K562 (cell line): ENCODE data around the gene RHNO1. TPM values are rescaled to one million over a fixed set of nuclear protein-coding genes. Genes with fewer than 3 reads are reported as not detected.

Source experiments
- ATAC-seq: fragments of 200-7000 bp; cut with Tn5 transposase; 3 replicates; pipeline ENCODE4 v1.9.1; 2020; ENCODE audit warnings: moderate library complexity
- BruUV-seq: library from RNA; stranded (reverse); fragments of 400-500 nt; replicated peaks from 2 replicates; lab custom pipeline; 2021; lab: Mats Ljungman, UMichigan
- CTCF ChIA-PET: fragments of 300-600 bp; formaldehyde crosslinking; extraction: SDS; loops from one replicate; lab custom pipeline; 2021; ENCODE audit warnings: low intra/inter-chr PET ratio; lab: Yijun Ruan, JAX
- POLR2A ChIA-PET: fragments of 300-600, 350-650 bp; sonication (Branson Sonifier 250); formaldehyde crosslinking; extraction: SDS; loops from one replicate; lab custom pipeline; 2021; ENCODE audit warnings: antibody characterized with exemption, inconsistent platforms; lab: Yijun Ruan, JAX
- DNase-seq, 4 experiments: peaks; one replicate each; pipeline versions ENCODE4 v3.0.0 to v3.0.0-alpha.2; 2011 to 2018; ENCODE audit warnings: low spot score in 3 of 4, mixed read lengths in 3 of 4; ENCODE audit errors: extremely low read depth in 1 of 4
- FAIRE-seq: peaks from 2 replicates; lab custom pipeline; 2011; peaks lifted over from hg19 to GRCh38; lab: Jason Lieb, UNC
- H2AFZ ChIP-seq: 2 replicates; pipeline ENCODE4 v1.6.0; 2011; ENCODE audit warnings: low read depth, low read length, control low read depth, inconsistent platforms
- H3K27ac ChIP-seq: fragments of 200-600 bp; 3 replicates; pipeline ENCODE4 v1.8.0; 2011; ENCODE audit warnings: low read depth, mild to moderate bottlenecking, control low read depth, inconsistent platforms, low read length, moderate library complexity, mixed read lengths; ENCODE audit errors: extremely low read depth
- H3K27me3 ChIP-seq, 2 experiments: fragments of 300-600 bp in 1 of 2; 2 replicates in 1 of 2; 3 replicates in 1 of 2; pipeline versions ENCODE4 v1.6.0 to v1.8.0; 2011; ENCODE audit warnings: inconsistent platforms in 2 of 2, low read length in 2 of 2, mild to moderate bottlenecking in 1 of 2, mixed read lengths in 1 of 2, moderate library complexity in 1 of 2; ENCODE audit not compliant: control insufficient read depth in 2 of 2, insufficient read depth in 2 of 2
- H3K36me3 ChIP-seq: fragments of 300-600 bp; 3 replicates; pipeline ENCODE4 v1.8.0; 2011; ENCODE audit warnings: mild to moderate bottlenecking, low read length, inconsistent platforms; ENCODE audit not compliant: control insufficient read depth, insufficient read depth
- H3K4me1 ChIP-seq, 2 experiments: fragments of 200-600 bp in 1 of 2; replicated peaks in 1 of 2; 2 replicates in 1 of 2; 3 replicates in 1 of 2; pipeline versions ENCODE4 v1.5.1 to v1.8.0; 2011; ENCODE audit warnings: inconsistent platforms in 2 of 2, low read length in 2 of 2, mild to moderate bottlenecking in 1 of 2, mixed read lengths in 1 of 2, moderate library complexity in 1 of 2; ENCODE audit not compliant: control insufficient read depth in 2 of 2, insufficient read depth in 2 of 2
- H3K4me2 ChIP-seq: 2 replicates; pipeline ENCODE4 v1.6.1; 2011; ENCODE audit warnings: low read length, control low read depth, inconsistent platforms, mixed read lengths; ENCODE audit not compliant: insufficient read depth
- H3K4me3 ChIP-seq: fragments of 200-600 bp; sonication (generic), shearing (Covaris generic); 2 replicates; pipeline ENCODE4 v1.5.1; 2016; ENCODE audit warnings: control low read depth, inconsistent platforms
- H3K79me2 ChIP-seq: fragments of 200-600 bp; 3 replicates; pipeline ENCODE4 v1.8.0; 2011; ENCODE audit warnings: low read length, inconsistent platforms; ENCODE audit not compliant: control insufficient read depth, insufficient read depth
- H3K9ac ChIP-seq, 2 experiments: 2 replicates each; pipeline versions ENCODE4 v1.6.0 to v1.6.1; 2011; ENCODE audit warnings: low read depth in 2 of 2, low read length in 2 of 2, control low read depth in 1 of 2, inconsistent platforms in 1 of 2, mild to moderate bottlenecking in 1 of 2, mixed read lengths in 1 of 2; ENCODE audit not compliant: insufficient read depth in 1 of 2
- H3K9me1 ChIP-seq: one replicate; pipeline ENCODE4 v1.6.0; 2011; ENCODE audit warnings: inconsistent platforms, mild to moderate bottlenecking, low read length, moderate library complexity; ENCODE audit not compliant: control insufficient read depth, insufficient read depth
- H3K9me3 ChIP-seq: replicated peaks from 2 replicates; pipeline ENCODE4 v1.5.1; 2011; ENCODE audit warnings: low read depth, low read length, inconsistent platforms; ENCODE audit not compliant: control insufficient read depth, insufficient read depth
- H4K20me1 ChIP-seq: replicated peaks from 2 replicates; pipeline ENCODE4 v1.6.1; 2011; ENCODE audit warnings: low read length, inconsistent platforms, mixed read lengths; ENCODE audit not compliant: control insufficient read depth, insufficient read depth
- AFF4 ChIP-seq: sonication (generic); formaldehyde crosslinking; IDR thresholded peaks from 2 replicates; pipeline ENCODE4 v1.8.0; 2023; ENCODE audit warnings: mild to moderate bottlenecking, missing genetic modification reagents
- FOXA3 ChIP-seq, 2 experiments: fragments of 450-650 bp in 1 of 2; sonication (generic) in 1 of 2; formaldehyde crosslinking; IDR thresholded peaks in 1 of 2; conservative IDR thresholded peaks in 1 of 2; 2 replicates each; pipeline versions ENCODE4 v1.4.0 to v1.8.0; 2020 to 2022; ENCODE audit warnings: mild to moderate bottlenecking in 2 of 2, missing genetic modification reagents in 1 of 2
- HMGN3 ChIP-seq: IDR thresholded peaks from 2 replicates; pipeline ENCODE4 v1.6.1; 2011; ENCODE audit warnings: borderline replicate concordance, low read depth, mild to moderate bottlenecking, mixed read lengths, low read length; ENCODE audit not compliant: insufficient read length; ENCODE audit errors: extremely low read depth
- RBM22 ChIP-seq: fragments of 200-400 bp; formaldehyde crosslinking; IDR thresholded peaks from 2 replicates; pipeline ENCODE4 v1.6.1; 2018; ENCODE audit warnings: low read length, low read depth; ENCODE audit not compliant: poor library complexity, severe bottlenecking
- ZNF324 ChIP-seq: fragments of 250-450 bp; sonication (Bioruptor Pico); IDR thresholded peaks from 2 replicates; pipeline ENCODE4 v1.4.0; 2020; ENCODE audit warnings: mild to moderate bottlenecking
- WGBS: fragments of 100-300 bp; shearing (Covaris generic); methylation state at CpG from one replicate; pipeline ENCODE4 v1.1.6; 2016; ENCODE audit warnings: low coverage, mixed read lengths; ENCODE audit not compliant: insufficient coverage; ENCODE audit errors: missing lambda C conversion rate; 5-methylcytosine and 5-hydroxymethylcytosine counted together
- in situ Hi-C: fragments of 300-500 bp; cut with MboI; formaldehyde crosslinking; loops from 4 replicates; pipeline ENCODE4 v1.15.0; 2018; ENCODE audit warnings: inconsistent platforms, mixed read lengths
- intact Hi-C: fragments of 100-400 bp; cut with micrococcal nuclease; formaldehyde crosslinking; loops from 2 replicates; pipeline ENCODE4 v1.14.2; 2022
- polyA plus RNA-seq, 8 experiments: library from polyadenylated mRNA; depleted of rRNA in 4 of 8; stranded (reverse) in 5 of 8; unstranded in 3 of 8; fragments of >200 nt; fragmentation: Nextera tagmentation in 2 of 8; fragmentation: Illumina TruSeq in 1 of 8; extraction: Ambion mirVana in 2 of 8; extraction: Trizol in 1 of 8; gene quantifications; 2 replicates each; pipeline versions ENCODE4 v1.2.1 to v1.2.3, GENCODE V29; 2011 to 2014; ENCODE audit warnings: inconsistent platforms in 1 of 8, missing spikeins in 1 of 8
- total RNA-seq, 7 experiments: library from RNA; depleted of rRNA in 6 of 7; stranded (reverse); fragments of >200 nt in 6 of 7; fragmentation: Illumina TruSeq in 2 of 7; extraction: Trizol in 2 of 7; gene quantifications; 2 replicates each; pipeline versions ENCODE4 v1.2.1 to v1.2.3, GENCODE V29; 2011 to 2021; ENCODE audit warnings: low replicate concordance in 1 of 7

Gene RHNO1
- total and polyA plus RNA-seq, 9 of the 15 experiments (the other 6 are each of a cell fraction or from before 2014, with no cell fraction given) = 20.8 to 62.7 (median 28.8) TPM

- no peak for DNase-seq
- Histone ChIP-seq H3K9me1 (no peaks in the 10 kb centered on the region), H3K4me3 (no peak overlapping the region), H3K27me3 (no peaks in the 10 kb centered on the region), H3K27ac (no peak overlapping the region), H2AFZ (no peak overlapping the region), H3K9me3 (no peaks in the 10 kb centered on the region), H4K20me1 (no peaks in the 10 kb centered on the region), H3K79me2 (no peaks in the 10 kb centered on the region), H3K4me1 (peaks cover 0 to 4% of the 10 kb centered on the region in 2 experiments; a peak in 1 of 5 replicates), H3K36me3 (peaks cover 22% of the 10 kb centered on the region; the same call in 1 of the 3 replicates), H3K9ac (no peak overlapping the region), H3K4me2 (no peak overlapping the region)
- POLR2A ChIA-PET = interaction anchor here (0.6 to 0.8 kb wide), 4 partner anchors 10 to 191 kb away, joined by 3 to 4 read pairs (median 3); partner anchors contain the start of genes FOXM1 and RHNO1
- intact Hi-C loops (no loop called here), in situ Hi-C loops (no loop called here)
- CTCF ChIA-PET = no interaction called here
- no peak for FAIRE-seq
- no peak for ATAC-seq
- WGBS = 61% methylated on average over 9 of the region's 25 CpGs
- no TSS peak for BruUV-seq
- TF ChIP-seq RBM22 (no peak), AFF4 (no peak), HMGN3 (no peak), FOXA3 (CRISPR knock-in tag; conservative IDR thresholded peaks at IDR 0.05 in 1 of 2, IDR thresholded peaks at IDR 0.05 in 1 of 2) (no peak), ZNF324 (CRISPR knock-in tag) (no peak)
Measured at GRCh38 chr12:2854669-2855453, 22.2 kb upstream of the RHNO1 start.
